Measurements from ENCODE around the gene NR2F2. TPM values are rescaled to one million over a fixed set of nuclear protein-coding genes. Genes with fewer than 3 reads are reported as not detected.

The NR2F2 gene
- total RNA-seq, 4 donors from 2014 or later, result 11.3 to 29.5 (median 18.4) TPM

- H3K4me1 ChIP-seq, result peaks cover 0 to 43% (median 22%) of the 10 kb centered on the region in 4 donors
- no peaks in the 10 kb centered on the region for H3K36me3 ChIP-seq
- in situ Hi-C loops (cut with MboI; ENCODE audit: low pct_ligation_motif_present in 1 of 4, low pct_unique_long_range_greater_than_20kb in 1 of 4, low sequenced_read_pairs in 3 of 4), result loop anchor here in 3 of 4 donors (25.0 kb wide), 4 partner anchors 537 to 1412 kb away; no protein-coding TSS in a partner anchor
- TF ChIP-seq POLR2A (IDR thresholded peaks at IDR 0.05) (no peak), POLR2AphosphoS5 (IDR thresholded peaks at IDR 0.05) (no peak), CTCF (IDR thresholded peaks at IDR 0.05) (no peak)
- H3K9me3 ChIP-seq, result no peaks in the 10 kb centered on the region
- DNase-seq, result no peak
- peak overlapping the region; percentile 12 to 98 (median 96) for H3K27ac ChIP-seq
- 46 to 51% methylated on average over 6 to 7 of the region's 7 CpGs for WGBS, 2 donors (ENCODE audit: low coverage in 1 of 2)
- peaks cover 43% of the 10 kb centered on the region for H3K27me3 ChIP-seq
- intact Hi-C loops (cut with DNase I; ENCODE audit: low total_unique reads), result no loop called here
- no peak overlapping the region for H3K4me3 ChIP-seq
Measured at GRCh38 chr15:96349857-96350720, 19.6 kb downstream of the NR2F2 start.

GRCh38 chr15:96350934-96351724 is 20.6 kb downstream of the NR2F2 start:
- Histone ChIP-seq H3K27me3 (peaks cover 53% of the 10 kb centered on the region), H3K27ac (peak overlapping the region; percentile 77 to 98 (median 96)), H3K36me3 (no peaks in the 10 kb centered on the region), H3K9me3 (no peaks in the 10 kb centered on the region), H3K4me1 (peaks cover 0 to 40% (median 17%) of the 10 kb centered on the region in 4 donors), H3K4me3 (no peak overlapping the region)
- in situ Hi-C loops (cut with MboI; ENCODE audit: low pct_ligation_motif_present in 1 of 4, low pct_unique_long_range_greater_than_20kb in 1 of 4, low sequenced_read_pairs in 3 of 4) (loop anchor here in 2 of 4 donors (25.0 kb wide), 3 partner anchors 536 to 1411 kb away; no protein-coding TSS in a partner anchor), intact Hi-C loops (cut with DNase I; ENCODE audit: low total_unique reads) (no loop called here)
- no peak for DNase-seq
- no peak for TF ChIP-seq CTCF (IDR thresholded peaks at IDR 0.05)
- WGBS, 2 donors (ENCODE audit: low coverage in 1 of 2), result 50 to 69% methylated on average over 16 to 19 of the region's 19 CpGs

- DNase-seq, result no peak
- peaks cover 0 to 37% (median 16%) of the 10 kb centered on the region in 4 donors for H3K4me1 ChIP-seq
- H3K4me3 ChIP-seq, result no peak overlapping the region
- no peaks in the 10 kb centered on the region for H3K9me3 ChIP-seq
- H3K36me3 ChIP-seq, result no peaks in the 10 kb centered on the region
- 60% methylated on average over 53 of the region's 56 CpGs; no CpG with 5 or more reads in 1 of the 2 donors for WGBS, 2 donors (ENCODE audit: low coverage in 1 of 2)
- no peak for TF ChIP-seq POLR2AphosphoS5 (IDR thresholded peaks at IDR 0.05)
- no peak for TF ChIP-seq EP300 (IDR thresholded peaks at IDR 0.05; ENCODE audit: low read depth)
- no peak for TF ChIP-seq POLR2A (IDR thresholded peaks at IDR 0.05)
- no peak for TF ChIP-seq CTCF (IDR thresholded peaks at IDR 0.05)
- H3K27ac ChIP-seq, result peak overlapping the region; percentile 77 to 97 (median 90)
- in situ Hi-C loops (cut with MboI; ENCODE audit: low pct_ligation_motif_present in 1 of 4, low pct_unique_long_range_greater_than_20kb in 1 of 4, low sequenced_read_pairs in 3 of 4) (loop anchor here in 2 of 4 donors (25.0 kb wide), 3 partner anchors 535 to 1410 kb away; no protein-coding TSS in a partner anchor), intact Hi-C loops (cut with DNase I; ENCODE audit: low total_unique reads) (no loop called here)
- peaks cover 53% of the 10 kb centered on the region for H3K27me3 ChIP-seq
Measured at GRCh38 chr15:96351761-96352603, 21.5 kb downstream of the NR2F2 start.

Measured in transverse colon (tissue), 4 donors.